ENCODE results near the gene IQCH. TPM values are rescaled to one million over a fixed set of nuclear protein-coding genes. Genes with fewer than 3 reads are reported as not detected.

Gene IQCH
- total and polyA plus RNA-seq, 9 of the 15 experiments (the other 6 are each of a cell fraction or from before 2014, with no cell fraction given) = 1.8 to 3.9 (median 2.7) TPM

DNA sequence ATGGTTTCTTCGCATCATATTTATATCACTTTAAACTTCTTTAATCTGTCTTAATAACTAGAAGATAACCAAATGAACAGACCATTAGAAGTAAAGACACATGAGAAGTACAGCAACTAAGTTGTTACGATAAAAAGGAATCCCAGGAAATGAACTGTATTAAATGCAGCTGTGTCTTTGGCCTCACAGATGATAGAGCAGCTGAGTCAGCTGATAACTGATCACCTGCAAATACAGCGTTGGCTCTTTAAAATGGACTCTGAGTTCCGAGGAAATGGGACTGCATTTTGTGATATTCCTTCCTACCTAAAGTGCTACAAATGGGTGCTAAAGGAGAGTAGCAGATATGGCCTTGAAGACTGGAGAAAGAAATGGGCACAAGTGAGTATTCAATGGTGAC lies 145.3 kb downstream of the IQCH start (continued):
- TF ChIP-seq, protein P1, sequence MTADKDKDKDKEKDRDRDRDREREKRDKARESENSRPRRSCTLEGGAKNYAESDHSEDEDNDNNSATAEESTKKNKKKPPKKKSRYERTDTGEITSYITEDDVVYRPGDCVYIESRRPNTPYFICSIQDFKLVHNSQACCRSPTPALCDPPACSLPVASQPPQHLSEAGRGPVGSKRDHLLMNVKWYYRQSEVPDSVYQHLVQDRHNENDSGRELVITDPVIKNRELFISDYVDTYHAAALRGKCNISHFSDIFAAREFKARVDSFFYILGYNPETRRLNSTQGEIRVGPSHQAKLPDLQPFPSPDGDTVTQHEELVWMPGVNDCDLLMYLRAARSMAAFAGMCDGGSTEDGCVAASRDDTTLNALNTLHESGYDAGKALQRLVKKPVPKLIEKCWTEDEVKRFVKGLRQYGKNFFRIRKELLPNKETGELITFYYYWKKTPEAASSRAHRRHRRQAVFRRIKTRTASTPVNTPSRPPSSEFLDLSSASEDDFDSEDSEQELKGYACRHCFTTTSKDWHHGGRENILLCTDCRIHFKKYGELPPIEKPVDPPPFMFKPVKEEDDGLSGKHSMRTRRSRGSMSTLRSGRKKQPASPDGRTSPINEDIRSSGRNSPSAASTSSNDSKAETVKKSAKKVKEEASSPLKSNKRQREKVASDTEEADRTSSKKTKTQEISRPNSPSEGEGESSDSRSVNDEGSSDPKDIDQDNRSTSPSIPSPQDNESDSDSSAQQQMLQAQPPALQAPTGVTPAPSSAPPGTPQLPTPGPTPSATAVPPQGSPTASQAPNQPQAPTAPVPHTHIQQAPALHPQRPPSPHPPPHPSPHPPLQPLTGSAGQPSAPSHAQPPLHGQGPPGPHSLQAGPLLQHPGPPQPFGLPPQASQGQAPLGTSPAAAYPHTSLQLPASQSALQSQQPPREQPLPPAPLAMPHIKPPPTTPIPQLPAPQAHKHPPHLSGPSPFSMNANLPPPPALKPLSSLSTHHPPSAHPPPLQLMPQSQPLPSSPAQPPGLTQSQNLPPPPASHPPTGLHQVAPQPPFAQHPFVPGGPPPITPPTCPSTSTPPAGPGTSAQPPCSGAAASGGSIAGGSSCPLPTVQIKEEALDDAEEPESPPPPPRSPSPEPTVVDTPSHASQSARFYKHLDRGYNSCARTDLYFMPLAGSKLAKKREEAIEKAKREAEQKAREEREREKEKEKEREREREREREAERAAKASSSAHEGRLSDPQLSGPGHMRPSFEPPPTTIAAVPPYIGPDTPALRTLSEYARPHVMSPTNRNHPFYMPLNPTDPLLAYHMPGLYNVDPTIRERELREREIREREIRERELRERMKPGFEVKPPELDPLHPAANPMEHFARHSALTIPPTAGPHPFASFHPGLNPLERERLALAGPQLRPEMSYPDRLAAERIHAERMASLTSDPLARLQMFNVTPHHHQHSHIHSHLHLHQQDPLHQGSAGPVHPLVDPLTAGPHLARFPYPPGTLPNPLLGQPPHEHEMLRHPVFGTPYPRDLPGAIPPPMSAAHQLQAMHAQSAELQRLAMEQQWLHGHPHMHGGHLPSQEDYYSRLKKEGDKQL (CRISPR knock-in tag; IDR thresholded peaks at IDR 0.05; ENCODE audit: borderline replicate concordance) = no peak
- TF ChIP-seq ZBTB1 (CRISPR knock-in tag; IDR thresholded peaks at IDR 0.05; ENCODE audit: borderline replicate concordance, low read depth) = no peak
- TF ChIP-seq, protein P2, sequence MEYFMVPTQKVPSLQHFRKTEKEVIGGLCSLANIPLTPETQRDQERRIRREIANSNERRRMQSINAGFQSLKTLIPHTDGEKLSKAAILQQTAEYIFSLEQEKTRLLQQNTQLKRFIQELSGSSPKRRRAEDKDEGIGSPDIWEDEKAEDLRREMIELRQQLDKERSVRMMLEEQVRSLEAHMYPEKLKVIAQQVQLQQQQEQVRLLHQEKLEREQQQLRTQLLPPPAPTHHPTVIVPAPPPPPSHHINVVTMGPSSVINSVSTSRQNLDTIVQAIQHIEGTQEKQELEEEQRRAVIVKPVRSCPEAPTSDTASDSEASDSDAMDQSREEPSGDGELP (CRISPR knock-in tag; IDR thresholded peaks at IDR 0.05; ENCODE audit: borderline replicate concordance) = peak; percentile 43; the same call in 1 of the 2 replicates
- TF ChIP-seq, protein P3, sequence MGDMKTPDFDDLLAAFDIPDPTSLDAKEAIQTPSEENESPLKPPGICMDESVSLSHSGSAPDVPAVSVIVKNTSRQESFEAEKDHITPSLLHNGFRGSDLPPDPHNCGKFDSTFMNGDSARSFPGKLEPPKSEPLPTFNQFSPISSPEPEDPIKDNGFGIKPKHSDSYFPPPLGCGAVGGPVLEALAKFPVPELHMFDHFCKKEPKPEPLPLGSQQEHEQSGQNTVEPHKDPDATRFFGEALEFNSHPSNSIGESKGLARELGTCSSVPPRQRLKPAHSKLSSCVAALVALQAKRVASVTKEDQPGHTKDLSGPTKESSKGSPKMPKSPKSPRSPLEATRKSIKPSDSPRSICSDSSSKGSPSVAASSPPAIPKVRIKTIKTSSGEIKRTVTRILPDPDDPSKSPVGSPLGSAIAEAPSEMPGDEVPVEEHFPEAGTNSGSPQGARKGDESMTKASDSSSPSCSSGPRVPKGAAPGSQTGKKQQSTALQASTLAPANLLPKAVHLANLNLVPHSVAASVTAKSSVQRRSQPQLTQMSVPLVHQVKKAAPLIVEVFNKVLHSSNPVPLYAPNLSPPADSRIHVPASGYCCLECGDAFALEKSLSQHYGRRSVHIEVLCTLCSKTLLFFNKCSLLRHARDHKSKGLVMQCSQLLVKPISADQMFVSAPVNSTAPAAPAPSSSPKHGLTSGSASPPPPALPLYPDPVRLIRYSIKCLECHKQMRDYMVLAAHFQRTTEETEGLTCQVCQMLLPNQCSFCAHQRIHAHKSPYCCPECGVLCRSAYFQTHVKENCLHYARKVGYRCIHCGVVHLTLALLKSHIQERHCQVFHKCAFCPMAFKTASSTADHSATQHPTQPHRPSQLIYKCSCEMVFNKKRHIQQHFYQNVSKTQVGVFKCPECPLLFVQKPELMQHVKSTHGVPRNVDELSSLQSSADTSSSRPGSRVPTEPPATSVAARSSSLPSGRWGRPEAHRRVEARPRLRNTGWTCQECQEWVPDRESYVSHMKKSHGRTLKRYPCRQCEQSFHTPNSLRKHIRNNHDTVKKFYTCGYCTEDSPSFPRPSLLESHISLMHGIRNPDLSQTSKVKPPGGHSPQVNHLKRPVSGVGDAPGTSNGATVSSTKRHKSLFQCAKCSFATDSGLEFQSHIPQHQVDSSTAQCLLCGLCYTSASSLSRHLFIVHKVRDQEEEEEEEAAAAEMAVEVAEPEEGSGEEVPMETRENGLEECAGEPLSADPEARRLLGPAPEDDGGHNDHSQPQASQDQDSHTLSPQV (IDR thresholded peaks at IDR 0.05) = peak; percentile 50; the same call in 1 of the 2 replicates
- no peak for TF ChIP-seq ARID2 (IDR thresholded peaks at IDR 0.05)
- 0 out of 2 replicates have a peak, but pooled peaks have one; percentile 17 for TF ChIP-seq NCOR1 (IDR thresholded peaks at IDR 0.05)
- TF ChIP-seq DACH1 (IDR thresholded peaks at IDR 0.05; ENCODE audit: partially characterized antibody) = peak; percentile 81
- TF ChIP-seq RUNX1 (IDR thresholded peaks at IDR 0.05; ENCODE audit: low read depth) = no peak
- no peak for TF ChIP-seq RBM22 (IDR thresholded peaks at IDR 0.05; ENCODE audit: low read depth, low read length, poor library complexity, severe bottlenecking)

Measured in K562 (cell line).